ENCODE data around the gene PPP4R3B.
"Not testable (repeated sequence)": the region's sequence is repeated elsewhere in the genome, so short reads cannot be mapped to it uniquely, and the experiment has no call there.

PPP4R3B gene

DNA sequence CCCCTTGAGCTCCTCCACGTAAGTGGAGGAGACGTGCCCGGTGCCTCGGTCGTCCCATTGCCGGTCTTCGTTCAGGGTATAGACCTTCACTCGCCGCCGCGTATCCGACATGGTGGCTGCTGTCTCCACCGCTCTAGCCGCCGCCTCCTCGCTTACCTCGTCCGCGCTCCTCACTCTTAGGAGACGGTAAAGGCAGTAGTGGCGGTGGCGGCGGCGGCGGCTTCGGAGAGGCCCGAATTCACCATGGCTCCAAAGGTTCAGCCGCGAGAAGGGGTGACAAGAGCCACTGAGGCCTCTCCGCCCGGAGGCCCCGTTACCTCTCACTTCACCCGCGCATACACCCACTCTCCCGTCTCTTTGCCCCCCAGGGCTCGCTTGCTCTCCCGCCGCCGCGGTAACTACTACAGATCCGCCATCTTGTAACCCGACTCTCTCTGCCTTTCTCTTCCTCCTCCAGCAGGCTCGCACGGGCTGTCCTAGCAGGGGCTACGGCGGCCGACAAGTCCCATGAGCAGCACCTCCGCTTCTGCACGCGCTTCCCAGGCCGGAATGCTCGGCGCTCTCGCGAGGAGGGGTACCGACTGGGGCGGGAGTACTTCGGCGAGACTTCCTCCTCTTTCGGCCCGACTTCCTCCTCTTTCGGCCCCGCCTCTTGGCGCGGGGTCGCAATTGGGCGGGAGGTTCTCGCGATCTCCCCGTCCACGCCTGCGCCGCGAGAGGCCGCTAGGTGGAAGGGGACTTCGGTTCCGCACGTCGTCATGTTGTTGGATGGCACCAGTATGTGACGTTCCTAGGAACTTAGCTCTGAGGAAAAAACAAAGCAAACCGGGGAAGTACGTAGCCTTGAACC lies at the start of gene PPP4R3B:
Gene PPP4R3B, minus strand, starts transcription at position 448 of the 850 bp plus-strand sequence. Its CDS starts 337 bp downstream, at position 111.
- peak; percentile 97 for DNase-seq (ENCODE audit: low spot score)

DNA sequence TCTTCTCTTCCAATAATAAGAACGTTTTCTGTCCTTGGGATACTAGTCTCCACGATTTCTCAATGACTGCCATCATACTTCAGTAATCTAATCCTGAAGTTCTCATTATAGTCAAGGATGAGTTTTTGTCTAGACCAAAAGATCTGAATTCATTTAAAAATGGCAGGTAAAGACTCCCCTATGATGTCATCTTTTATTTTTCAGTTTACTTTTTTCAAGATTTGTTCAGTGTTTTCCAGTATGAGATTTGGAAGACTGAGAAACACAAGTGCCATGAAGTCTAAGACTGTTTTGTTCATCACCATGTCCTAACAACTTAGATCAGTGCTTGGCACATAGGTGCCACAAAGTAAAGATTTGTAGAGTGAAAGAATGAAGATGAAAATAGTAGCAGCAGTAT lies 35.8 kb upstream of the PPP4R3B start:
- no peak for DNase-seq (ENCODE audit: low spot score)

DNA sequence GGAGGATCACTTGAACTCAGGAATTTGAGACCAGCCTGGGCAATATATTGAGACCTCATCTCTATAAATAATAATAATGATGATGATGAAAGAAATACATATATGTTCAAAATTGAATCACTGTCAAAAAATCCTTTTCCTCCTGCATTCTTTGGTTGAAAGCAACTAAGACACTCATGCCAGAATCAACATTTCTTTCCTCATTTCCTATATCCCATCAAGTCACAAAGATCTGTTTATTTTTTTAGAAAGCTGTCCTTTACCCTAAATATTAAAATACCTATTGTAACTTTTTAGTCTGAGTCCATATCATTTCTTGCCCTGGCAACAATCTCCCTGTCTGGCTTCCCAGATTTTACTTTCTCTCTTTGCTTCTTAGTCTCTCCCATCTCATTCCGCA lies 31.8 kb upstream of the PPP4R3B start:
- DNase-seq (ENCODE audit: low spot score): no peak

DNA sequence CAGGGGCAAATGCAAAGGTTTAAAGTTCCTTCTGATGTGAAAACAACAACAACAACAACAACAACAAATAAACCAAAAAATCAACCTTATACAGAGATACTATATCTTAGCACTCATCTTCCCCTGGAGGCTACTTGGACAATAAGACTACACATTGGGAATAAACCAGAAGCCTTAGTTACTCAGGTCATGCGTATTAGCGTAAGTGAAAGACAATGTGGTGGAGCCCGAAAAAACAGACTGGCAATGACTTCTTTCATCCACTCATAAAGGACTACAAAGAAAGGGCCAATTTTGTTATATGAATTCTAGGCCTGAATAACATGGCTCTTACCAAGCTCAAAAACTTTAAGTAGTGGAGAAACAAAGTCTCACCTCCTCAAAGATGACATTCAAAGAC lies 19.4 kb upstream of the PPP4R3B start:
- DNase-seq (ENCODE audit: low spot score): no peak

DNA sequence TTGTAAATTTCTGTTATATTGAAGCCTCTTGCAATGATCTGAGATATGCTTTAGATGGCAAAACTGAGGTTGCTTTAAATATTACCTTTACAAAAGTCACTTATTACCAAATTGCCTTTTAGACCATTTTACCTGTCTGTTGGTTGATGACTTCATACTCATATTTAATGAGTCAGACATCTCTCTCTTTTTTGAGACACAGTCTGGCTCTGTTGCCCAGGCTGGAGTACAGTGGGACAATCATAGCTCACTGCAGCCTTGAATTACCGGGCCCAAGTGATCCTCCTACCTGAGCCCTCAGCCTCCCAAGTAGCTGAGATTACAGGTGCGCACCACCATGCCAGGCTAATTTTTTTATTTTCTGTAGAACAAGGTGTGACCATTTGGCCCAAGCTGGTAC lies 11.5 kb upstream of the PPP4R3B start:
- no peak for DNase-seq (ENCODE audit: low spot score)

DNA sequence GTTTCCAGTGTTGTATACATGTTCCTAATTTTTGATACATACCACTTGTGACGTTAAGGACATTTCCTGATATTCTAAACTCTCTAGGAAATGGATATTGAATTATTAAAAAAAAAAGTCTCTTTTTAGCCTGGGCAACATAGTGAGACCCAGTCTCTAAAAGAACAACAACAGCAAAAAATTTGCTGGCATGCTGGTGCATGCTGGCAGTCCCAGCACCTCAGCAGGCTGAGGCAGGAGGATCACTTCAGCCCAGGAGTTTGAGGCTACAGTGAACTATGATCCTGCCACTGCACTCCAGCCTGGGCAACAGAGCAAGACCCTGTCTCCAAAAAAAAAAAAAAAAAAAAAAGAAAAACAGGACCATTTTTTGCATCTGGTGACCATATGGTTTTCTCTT lies 10.5 kb upstream of the PPP4R3B start:
- DNase-seq (ENCODE audit: low spot score): no peak

DNA sequence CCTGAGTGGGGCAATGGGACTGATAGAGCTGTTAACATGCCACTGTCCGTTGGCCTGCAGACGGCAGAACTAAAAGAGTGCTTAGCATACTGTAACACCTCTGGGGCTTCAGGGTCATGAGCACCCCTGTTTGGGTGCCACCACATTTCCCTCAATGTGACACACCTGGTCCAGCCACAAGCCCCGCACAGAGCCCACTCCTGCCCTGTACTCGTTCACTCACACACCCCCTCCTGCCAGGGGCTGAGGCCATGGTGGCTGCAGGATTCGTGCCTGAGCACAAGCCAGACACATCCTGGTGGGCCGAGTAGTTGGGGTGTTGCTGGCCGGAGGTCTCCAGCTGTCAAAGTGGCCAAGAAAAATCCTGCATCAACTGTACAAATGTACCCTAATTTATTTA lies 4.4 kb upstream of the PPP4R3B start:
- no peak for DNase-seq (ENCODE audit: low spot score)

DNA sequence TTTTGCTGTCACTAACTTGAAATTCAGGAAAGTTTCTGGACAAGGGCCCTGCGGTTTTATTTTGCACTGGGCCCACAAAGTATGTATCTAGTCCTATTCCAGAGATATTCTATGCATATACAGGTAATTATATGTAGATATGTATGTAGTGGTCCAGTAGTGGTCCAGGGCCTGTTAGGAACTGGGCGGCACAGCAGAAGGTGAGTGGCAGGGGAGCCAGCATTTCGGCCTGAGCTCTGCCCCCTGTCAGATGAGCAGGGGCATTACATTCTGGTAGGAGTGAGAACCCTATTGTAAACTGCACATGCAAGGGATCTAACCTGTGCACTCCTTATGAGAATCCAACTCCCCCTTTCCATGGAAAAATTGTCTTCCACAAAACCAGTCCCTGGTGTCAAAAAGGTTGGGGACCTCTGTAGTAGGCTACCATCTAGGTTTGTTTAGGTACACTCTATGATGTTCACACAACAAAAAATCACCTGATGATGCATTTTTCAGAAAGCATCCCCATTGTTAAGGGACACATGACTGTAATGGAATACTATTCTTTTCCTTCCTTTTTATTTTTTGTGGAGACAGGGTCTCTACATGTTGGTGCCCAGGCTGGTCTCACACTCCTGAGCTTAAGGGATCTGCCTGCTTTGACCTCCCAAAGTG lies 2.8 kb upstream of the PPP4R3B start:
- peak; percentile 37 for DNase-seq (ENCODE audit: low spot score)

DNA sequence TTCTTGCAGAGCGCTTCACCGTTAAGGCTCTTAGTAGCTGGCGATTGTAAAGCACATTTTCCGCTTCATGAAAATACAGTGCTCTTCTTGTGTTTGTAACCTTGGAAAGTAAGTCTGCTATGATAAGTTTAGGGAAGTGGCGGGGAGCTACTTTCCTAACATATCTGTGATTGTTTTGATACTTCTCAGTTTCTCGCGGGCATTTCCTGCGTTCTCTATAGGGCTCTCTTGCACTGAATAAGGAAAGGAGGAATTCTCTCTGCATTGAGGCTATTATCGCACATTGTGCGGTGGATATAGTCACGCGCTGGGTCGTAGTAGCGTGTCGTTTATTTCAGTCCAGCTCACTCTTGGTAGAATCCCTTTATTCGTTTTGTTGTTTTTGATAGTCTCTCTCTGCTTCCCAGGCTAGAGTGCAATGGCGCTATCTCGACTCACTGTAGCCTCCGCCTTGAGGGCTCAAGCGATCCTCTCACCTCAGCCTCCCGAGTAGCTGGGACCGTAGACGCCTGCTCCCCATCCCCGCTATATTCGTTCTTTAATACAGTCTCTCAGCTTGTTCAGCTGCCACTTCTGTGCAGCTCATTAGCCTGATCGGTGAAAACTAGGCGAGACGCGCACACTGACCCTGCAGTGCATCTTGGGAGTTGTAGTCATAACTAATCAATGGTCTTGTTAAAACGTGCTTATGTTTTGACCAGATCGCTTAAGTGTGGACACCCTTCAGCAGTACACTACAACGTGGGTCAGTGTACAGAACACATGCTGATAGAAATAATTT lies 1.0 kb upstream of the PPP4R3B start:
- peak; percentile 80 for DNase-seq (ENCODE audit: low spot score)

DNA sequence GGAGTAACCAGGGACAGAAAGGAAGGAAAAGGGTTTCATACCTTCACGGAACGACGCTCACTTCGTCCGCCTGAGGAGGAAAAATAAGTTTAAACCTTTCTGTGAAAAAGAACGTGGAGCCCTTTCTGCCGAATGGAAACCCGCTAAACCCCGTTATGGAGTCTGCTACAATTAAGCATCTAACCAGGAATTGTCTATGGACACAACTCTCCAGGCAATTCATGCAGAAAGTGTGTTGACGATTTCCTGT lies 528 bp upstream of the PPP4R3B start:
- no peak for DNase-seq (ENCODE audit: low spot score)

DNA sequence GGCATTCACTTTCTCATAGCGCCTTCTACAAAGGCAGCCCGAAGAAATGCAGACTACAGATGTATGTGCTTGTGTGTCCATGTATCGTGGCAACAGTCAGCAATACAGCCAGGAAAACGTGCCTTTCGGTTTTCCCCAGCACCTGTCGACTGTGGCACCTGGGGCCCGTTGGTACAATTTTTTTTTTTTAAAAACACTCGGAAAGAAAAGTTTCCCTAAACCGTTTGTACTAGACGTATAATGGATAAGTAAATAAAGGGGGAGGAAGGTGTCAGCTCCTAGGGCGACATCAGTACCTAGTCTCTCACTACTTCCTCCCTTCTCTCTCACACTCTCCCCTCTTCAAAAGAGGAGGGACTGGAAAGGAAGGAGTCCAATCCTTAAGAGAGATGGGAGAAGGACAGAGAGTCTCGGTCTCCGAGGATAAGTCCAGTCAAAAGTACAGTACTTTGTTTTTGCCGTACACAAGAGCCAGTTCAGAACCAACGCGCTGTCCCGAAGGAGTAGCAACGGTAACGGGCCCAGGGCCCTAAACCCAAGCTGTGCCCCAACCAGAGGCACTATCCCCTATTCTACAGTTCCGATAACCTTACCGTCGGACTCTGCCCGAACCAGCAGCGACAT lies 759 bp downstream of the PPP4R3B start:
- peak; percentile 68 for DNase-seq (ENCODE audit: low spot score)

DNA sequence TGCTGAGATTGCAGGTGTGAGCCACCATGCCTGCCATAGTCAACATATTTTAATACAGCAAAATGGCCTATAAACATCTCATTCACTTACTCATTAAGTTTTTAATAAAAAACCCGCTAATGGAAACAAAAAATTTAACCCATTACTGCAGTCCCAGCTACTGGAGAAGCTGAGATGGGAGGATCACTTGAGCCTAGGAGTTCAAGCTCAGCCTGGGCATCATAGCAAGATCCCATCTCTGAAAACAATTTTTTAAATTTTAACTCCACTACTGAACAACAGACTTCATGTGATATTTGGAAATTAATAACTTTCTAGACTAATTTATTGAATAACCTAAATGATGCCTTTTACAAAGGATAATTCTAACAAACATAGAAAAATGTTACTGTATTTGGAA lies 5.4 kb downstream of the PPP4R3B start:
- DNase-seq (ENCODE audit: low spot score): no peak

DNA sequence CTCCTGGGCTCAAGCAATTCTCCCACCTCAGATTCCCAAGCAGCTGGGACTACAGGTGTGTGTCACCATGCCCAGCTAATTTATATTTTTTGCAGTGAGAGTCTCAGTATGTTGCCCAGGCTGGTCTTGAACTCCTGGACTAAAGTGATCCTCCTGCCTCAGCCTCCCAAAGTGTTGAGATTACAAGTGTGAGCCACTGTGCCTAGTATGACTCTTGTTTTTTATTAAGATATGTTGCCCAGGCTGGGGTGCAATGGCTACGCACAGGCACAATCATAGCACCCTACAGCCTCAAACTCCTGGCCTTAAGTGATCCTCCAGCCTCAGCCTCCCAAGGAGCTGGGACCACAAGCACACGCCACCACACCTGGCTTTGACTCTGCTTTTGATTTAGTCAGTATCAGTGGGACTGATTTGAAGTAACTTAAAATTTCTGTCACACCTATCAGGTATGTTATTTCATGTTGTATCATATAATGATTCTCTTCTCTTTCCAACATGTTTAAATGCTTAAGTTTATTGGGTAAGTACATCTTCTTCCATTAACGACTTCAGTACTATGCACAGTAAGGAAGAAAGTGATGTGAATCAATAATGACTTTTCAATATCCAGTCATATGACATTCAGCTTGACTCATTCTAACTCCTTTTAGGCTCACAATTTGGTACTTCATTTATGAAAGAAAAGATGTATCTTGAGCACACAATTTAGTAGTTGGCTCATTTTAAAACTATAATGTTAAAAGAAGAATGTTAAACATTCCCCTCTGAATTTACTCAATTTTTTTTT lies 6.3 kb downstream of the PPP4R3B start:
- DNase-seq (ENCODE audit: low spot score): no peak

DNA sequence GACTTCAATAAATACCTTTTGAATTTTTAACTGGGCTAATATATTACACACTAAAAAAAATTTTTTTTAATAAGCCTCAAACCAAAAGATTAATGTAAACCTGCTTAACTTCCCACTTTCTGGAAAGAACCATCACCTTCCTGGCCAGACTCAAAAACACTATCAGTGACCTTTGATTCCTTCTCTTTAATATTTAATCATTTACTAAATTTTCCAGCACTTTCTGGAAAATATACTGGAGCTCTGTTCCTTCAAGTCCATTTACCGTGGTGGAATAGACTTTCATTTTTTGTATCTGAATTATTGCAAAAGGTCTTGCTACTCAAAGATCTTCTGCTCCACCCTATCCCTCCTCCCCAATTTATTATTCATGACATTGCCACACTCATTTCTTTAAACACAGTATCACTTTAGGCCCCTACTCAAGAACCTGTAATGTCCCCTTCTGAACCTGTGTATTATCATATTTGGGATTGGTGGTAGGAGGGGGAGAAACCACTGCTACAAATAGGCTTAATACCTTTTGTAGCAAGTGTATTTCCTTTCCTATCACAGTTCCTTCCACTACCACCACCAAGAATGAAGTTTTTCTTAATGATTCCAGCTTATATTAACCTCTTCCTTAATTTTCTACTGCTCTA lies 7.4 kb downstream of the PPP4R3B start:
- DNase-seq (ENCODE audit: low spot score): no peak

DNA sequence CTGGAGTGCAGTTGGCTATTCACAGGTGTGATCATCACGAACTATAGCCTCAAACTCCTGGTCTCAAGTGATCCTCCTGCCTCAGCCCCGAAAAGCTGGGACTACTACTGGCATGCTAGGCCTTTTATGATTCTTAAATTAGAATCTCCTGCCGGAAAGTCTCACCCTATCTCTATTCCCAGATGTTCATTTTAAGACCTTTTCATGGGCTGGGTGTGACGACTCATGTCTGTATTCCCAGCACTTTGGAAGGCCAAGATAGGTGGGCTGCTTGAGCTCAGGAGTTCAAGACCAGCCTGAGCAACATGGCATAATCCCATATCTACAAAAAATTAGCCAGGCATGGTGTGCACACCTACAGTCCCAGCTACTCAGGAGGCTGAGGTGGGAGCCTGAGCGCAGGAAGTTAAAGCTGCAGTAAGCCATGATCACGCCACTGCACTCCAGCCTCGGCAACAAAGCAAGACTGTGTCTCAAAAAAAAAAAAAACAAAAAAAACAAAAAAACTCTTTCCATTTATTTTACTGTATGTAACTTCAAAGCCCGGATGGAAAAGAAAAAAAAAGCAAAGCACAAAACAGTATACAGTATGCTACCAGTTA lies 8.1 kb downstream of the PPP4R3B start:
- DNase-seq (ENCODE audit: low spot score): no peak

DNA sequence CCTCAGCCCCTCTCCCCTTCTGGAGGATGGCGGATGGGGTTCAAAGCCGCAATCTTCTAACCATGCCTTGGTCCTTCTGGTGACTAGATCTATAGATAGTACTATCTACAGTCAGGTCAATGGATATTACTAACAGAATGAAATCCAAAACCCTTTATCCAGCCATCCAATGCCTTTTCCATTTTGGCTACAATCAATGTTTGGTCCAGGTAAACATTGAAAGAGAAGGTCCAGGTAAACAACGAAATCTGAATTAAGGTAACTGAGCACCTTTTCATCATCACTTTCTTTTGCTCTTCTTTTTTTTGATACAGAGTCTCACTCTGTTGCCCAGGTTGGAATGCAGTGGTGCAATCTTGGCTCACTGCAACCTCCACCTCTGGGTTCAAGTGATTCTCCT lies 9.7 kb downstream of the PPP4R3B start:
- no peak for DNase-seq (ENCODE audit: low spot score)

DNA sequence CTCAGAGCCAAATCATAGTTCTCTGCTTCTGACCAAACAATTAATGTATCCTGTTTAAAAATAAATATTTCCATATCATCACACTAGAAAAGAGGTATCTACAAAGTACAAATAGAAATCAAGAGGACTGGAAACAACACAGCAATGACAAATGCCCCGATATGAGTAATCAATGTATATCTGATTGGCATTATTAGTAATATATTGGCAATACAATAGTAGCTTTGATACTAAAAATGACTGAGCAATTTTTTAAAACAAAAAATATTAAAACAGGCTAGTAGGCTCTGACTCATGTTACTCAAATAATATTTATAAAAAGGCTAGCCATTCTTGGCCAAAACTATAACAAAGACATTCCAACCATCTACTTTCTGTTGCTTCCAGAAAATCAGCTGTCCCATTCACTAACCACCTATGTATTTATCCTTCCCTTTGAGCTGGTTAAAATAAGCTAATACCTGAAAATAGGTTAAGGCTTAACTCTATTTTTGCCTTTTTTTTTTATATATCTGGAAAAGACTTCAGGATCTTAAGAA lies 13.3 kb downstream of the PPP4R3B start:
- DNase-seq (ENCODE audit: low spot score): no peak

DNA sequence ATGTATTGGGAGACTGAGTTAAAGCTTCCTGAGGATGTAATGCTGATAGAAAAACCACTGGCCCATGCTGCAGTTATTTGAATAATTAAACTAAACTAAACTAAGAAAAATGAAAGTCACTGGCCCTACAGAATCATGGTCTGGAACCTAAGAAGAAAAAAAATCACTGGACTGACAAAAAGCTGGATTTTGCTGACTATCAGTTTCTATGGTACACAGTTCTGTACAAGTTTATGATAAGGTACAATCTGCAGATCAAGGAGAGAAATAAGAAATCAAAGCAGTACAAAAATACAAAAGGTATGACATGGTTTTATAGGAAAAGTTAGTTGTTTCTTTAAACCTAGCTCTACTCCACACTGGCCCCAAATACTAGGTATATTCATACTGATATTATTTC lies 15.6 kb downstream of the PPP4R3B start:
- DNase-seq (ENCODE audit: low spot score): no peak

DNA sequence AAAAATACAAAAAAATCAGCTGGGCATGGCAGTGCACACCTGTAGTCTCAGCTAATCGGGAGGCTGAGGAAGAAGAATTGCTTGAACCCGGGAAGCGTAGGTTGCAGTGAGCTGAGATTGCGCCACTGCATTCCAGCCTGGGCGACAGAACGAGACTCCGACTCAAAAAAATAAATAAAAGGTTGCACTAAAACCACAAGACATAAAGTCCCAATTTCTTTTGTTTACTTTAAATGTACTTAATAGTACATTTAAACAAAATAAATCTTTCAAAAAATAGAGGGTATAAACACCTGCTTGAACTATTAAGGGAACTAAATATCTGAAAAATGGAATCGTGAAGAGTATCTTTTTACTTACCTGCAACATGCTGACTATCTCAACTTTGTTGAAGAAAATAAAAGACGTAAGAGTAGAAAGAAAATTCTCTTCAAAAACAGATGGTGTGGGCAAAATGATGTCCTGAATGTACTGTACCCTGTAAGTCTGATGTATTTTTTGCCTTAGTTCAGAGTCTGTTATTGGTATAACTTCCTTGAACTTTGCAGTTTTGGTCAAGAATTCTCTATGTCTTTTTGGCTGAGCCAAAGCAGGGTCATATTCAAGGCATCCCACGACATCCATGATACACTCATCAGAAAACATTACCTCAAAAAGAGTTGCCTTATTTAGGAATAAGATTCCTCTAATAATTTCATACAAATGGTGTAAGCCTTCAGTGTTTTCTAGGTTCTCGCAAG lies 19.2 kb downstream of the PPP4R3B start:
- no peak for DNase-seq (ENCODE audit: low spot score)

DNA sequence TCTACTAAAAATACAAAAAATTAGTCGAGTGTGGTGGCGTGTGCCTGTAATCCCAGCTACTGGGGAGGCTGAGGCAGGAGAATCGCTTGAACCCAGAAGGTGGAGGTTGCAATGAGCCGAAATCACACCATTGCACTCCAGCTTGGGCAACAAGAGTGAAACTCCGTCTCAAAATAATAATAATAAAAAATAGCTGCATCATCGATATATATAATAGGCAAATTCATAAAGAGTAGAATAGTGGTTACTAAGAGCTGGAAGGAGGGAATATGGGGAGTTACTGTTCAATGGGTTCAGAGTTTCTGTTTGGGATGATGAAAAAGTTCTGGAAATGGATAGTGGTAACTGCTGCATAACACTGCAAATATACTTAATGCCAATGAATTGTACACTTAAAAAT lies 20.6 kb downstream of the PPP4R3B start:
- DNase-seq (ENCODE audit: low spot score): not testable (repeated sequence)

Measured in hematopoietic multipotent progenitor cell treated with erythropoietin and hydrocortisone succinate and interleukin-3 and kit ligand, for 17 days (in vitro differentiated cells).